Medulla oblongata (tissue), 1 donor: ENCODE measurements around the gene CAMLG.

Experiments used
- DNase-seq: peaks from one replicate; pipeline ENCODE4 v3.0.0-alpha.2; 2015; ENCODE audit errors: extremely low spot score

Gene CAMLG

DNA sequence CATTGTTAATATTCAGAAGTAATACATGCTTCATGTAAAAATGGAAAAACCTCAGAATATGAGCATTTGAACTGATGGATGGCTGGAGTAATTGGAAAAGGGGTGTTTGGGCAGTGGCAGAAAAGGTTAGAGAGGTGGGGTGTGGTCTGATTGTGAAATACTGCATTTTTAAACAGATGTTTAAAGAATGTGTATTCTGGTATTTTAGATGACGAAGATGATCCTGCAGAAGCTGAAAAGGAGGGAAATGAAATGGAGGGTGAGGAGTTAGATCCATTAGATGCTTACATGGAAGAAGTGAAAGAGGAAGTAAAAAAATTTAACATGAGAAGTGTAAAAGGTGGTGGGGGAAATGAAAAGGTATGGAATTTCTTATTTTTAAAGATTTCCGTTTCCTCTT lies 39.0 kb downstream of the CAMLG start:
- DNase-seq = no peak

DNA sequence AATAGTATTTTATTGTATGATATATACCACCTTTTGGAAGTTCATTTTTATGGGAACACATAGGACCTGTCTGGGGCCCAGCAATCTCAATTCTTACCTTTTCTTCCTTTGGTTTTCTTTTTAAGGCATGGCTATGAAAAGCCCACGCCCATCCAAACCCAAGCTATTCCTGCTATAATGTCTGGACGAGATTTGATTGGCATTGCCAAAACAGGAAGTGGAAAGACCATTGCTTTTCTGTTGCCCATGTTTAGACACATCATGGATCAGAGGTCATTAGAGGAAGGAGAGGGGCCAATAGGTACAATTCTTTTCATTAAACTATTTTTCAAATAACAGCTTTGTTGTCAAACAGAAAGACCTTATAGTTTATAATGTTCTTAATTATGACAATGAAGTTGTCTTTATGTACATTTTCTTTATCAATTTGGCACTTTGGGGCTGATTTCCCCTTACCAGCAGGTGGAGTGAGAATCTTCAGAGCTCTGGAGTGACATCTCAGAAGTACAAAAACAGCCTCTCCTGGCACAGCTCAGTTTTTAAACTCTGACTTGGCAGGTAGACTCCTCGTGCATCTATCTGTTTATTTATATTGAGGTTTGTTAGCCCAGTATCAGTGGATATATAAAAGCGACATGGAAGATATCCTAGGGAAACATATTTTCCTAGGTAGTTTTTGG lies 46.0 kb downstream of the CAMLG start:
- DNase-seq = no peak

DNA sequence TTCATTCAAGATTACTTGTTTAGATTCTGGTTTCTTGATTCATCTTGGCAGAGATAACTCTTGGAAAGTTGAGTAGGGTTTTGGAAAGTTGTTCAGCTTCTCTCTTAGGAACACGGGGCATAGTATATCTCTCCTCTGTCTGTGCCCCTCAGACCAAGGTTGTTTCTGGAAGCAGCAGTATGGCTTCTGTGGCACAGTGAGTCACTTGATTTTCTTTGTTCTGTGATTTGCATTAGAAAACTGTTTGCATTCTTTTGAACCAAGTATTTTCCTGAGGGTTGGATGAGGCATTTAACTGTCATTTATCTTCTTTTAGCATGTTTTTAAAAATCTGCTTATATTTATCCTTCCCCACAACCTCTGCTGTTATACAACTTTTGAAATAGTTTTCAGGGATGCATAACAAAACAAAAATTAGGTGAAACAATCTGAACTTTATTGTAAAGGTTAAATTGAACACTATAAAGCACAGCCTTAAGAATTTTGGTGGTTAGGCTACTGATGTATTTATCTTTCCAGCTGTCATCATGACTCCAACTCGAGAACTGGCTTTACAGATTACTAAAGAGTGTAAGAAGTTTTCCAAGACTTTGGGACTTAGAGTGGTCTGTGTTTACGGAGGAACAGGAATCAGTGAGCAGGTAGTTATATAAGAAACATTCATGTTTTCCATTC lies 46.7 kb downstream of the CAMLG start:
- DNase-seq = no peak

DNA sequence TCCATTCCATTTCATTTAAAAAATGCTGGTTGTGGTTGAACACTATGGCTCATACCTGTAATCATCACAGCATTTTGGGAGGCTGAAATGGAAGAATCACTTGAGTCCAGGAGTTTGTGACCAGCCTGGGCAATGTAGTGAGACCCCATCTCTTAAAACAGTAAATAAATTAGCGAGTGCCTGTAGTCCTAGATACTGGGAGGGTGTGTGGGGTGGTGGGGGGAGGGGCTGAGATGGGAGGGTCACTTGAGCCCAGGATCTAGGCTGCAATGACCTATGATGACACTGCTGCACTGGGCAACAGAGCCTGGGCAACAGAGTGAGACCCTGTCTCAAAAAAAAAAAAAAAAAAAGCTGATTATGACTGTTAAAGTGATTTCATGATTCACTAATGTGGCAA lies 49.3 kb downstream of the CAMLG start:
- no peak for DNase-seq

DNA sequence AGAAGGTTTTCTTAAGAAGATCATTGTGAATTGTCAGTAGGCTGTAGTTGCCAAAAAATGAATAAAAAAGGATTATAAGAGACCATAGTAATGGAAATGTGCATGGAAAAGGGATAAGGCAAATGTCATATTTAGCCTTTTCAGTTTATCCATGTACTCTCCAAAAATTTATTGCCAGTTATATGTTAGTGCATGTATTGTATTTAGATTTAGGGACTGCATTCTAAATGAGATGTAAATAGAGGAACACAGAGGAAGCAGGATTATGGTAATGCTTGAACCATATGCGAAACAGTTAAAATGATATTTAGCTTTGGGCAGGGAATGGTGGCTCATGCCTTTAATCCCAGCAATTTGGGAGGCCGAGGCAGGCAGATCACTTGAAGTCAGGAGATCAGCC lies 53.2 kb downstream of the CAMLG start:
- no peak for DNase-seq

DNA sequence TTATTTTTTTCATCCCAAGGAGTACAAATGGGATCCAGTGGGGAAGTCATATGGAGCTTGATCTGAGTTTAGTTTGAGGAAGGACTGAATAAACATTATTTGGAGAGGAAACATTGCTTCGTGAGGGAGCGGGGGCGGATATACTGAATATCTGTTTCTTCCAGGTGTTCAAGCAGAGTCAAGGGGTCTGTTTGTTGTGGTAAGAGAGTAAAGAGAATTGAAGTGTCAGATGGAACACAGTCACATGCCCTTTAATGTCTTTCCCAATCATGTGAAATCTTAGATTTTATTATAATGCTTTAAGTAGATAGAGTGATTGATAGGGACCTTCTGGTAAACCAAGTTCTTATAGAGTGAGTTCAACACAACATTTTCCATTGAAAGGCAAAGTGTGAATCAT lies 53.9 kb downstream of the CAMLG start:
- DNase-seq = no peak

DNA sequence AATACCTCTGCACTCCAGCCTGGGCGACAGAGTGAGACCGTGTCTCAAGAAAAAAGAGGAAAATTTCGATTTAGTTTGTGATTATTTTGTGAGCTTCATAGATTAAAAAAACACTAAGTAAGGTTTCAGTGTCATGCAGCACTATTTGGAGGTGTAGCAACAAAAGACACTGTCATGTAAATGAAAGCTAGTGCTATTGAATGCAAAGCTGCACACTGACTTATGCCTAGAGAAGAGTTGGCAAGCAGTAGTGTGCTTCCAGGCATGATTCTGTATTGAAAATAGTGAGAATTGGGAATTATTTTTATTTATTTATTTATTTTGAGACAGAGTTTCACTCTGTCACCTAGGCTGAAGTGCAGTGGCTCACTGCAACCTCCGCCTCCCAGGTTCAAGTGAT lies 54.8 kb downstream of the CAMLG start:
- DNase-seq = no peak

DNA sequence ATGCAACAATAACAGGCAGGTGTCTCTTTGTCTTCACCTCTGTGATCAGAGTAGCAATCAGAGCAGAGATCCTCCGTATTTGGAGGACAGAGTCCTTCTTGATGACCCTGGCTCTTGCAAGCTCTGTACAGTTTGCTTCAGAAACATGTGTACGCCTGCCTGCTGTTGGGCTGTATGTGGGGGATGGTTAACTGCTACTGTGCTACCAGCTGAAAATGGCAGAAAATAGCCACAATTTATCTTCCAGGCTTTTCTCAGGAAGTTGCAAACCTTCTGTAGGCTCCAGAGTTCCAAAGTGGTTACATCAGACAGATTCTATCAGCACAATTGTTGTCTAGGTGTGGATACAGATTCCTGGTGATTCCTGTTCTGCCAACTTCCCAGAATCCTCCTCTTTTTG lies 55.7 kb downstream of the CAMLG start:
- no peak for DNase-seq

DNA sequence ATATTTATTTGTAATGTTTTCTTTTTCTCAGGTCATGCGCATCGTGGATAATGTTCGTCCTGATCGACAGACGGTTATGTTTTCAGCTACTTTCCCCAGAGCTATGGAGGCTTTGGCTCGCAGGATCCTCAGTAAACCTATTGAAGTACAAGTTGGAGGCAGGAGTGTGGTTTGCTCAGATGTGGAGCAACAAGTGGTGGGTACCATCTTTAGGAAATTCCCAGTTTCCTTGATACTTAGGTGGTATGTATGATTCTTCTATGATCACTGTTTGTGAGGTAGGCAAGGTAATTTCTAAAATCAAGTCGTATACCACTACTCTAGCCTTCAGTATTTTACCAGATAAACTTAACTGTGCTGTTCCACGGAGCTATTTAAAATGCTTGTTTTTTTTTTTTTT lies 56.5 kb downstream of the CAMLG start:
- DNase-seq = no peak

DNA sequence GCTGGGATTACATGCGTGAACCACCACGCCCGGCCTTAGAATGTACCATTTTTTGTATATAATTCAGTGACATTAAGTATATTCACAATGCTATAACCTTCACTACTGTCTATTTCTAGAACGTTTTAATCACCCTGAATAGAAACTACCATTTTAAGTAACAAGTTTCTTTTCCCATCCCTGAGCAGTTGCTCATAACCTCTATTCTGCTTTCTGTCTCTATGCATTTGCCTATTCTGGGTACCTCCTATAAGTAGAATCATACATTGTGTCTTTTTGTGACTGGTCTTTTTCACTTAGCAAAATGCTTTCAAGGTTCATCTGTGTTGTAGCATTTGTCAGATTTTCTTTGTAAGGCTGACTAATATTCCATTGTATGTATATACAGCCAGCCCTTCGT lies 60.1 kb downstream of the CAMLG start:
- DNase-seq = no peak
